BJ (cell line): ENCODE measurements around the gene FOXN3. TPM values are rescaled to one million over a fixed set of nuclear protein-coding genes. Genes with fewer than 3 reads are reported as not detected.

Experiments used
- CTCF ChIA-PET: fragments of 350-600 bp; formaldehyde crosslinking; extraction: SDS; loops from one replicate; lab custom pipeline; 2021; ENCODE audit warnings: antibody characterized with exemption, inconsistent platforms; lab: Yijun Ruan, JAX
- POLR2A ChIA-PET: fragments of 300-600 bp; sonication (Branson Sonifier 250); formaldehyde crosslinking; extraction: SDS; loops from one replicate; lab custom pipeline; 2021; ENCODE audit warnings: antibody characterized with exemption; lab: Charles Lee
- DNase-seq: peaks from one replicate; pipeline ENCODE4 v3.0.0-alpha.2; 2011; ENCODE audit warnings: low read depth
- H3K27me3 ChIP-seq: 2 replicates; pipeline ENCODE4 v1.6.0; 2011; ENCODE audit warnings: low read length; ENCODE audit not compliant: control insufficient read depth, insufficient read depth
- H3K36me3 ChIP-seq: 2 replicates; pipeline ENCODE4 v1.5.1; 2011; ENCODE audit warnings: low read length; ENCODE audit not compliant: control insufficient read depth, insufficient read depth
- H3K4me3 ChIP-seq: 2 replicates; pipeline ENCODE4 v1.5.1; 2011; ENCODE audit warnings: low read depth, mild to moderate bottlenecking, control low read depth, low read length
- polyA plus RNA-seq: library from polyadenylated mRNA; depleted of rRNA; stranded (reverse); fragments of >200 nt; gene quantifications from 2 replicates; pipeline ENCODE4 v1.2.3, GENCODE V29; 2011
- TF ChIP-seq, protein P1 (sequence below): IDR thresholded peaks from 2 replicates; pipeline ENCODE4 v1.5.1; 2011; ENCODE audit warnings: low read depth, mild to moderate bottlenecking, control low read depth, inconsistent platforms, low read length, moderate library complexity; ENCODE audit not compliant: insufficient read depth

Gene FOXN3
- polyA plus RNA-seq, 1 experiment = 30.2 TPM

DNA sequence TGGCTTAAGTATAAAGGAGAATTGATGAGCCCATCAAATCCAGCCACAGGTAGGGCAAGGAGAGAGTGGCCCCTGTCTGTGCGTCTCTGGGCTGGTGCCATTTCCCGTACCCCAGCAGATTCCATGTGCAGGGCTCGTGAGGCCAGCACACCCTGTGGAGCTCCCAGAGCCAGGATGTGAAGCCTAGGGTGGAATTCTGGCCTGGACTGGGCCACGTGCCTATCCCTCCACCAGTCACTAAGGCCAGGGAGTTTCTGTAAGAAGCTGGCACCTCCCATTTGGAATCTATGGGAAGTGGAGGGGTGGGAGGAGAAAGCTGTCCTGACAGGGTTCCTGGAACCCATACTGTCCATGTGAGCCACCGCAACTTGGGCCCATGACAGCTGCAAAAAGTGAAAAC lies 148.5 kb downstream of the FOXN3 start:
- POLR2A ChIA-PET = no interaction called here
- Histone ChIP-seq H3K36me3 (no peaks in the 10 kb centered on the region), H3K4me3 (no peak overlapping the region), H3K27me3 (no peaks in the 10 kb centered on the region)
- TF ChIP-seq, protein P1, sequence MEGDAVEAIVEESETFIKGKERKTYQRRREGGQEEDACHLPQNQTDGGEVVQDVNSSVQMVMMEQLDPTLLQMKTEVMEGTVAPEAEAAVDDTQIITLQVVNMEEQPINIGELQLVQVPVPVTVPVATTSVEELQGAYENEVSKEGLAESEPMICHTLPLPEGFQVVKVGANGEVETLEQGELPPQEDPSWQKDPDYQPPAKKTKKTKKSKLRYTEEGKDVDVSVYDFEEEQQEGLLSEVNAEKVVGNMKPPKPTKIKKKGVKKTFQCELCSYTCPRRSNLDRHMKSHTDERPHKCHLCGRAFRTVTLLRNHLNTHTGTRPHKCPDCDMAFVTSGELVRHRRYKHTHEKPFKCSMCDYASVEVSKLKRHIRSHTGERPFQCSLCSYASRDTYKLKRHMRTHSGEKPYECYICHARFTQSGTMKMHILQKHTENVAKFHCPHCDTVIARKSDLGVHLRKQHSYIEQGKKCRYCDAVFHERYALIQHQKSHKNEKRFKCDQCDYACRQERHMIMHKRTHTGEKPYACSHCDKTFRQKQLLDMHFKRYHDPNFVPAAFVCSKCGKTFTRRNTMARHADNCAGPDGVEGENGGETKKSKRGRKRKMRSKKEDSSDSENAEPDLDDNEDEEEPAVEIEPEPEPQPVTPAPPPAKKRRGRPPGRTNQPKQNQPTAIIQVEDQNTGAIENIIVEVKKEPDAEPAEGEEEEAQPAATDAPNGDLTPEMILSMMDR = no peak
- DNase-seq = no peak
- CTCF ChIA-PET = no interaction called here

DNA sequence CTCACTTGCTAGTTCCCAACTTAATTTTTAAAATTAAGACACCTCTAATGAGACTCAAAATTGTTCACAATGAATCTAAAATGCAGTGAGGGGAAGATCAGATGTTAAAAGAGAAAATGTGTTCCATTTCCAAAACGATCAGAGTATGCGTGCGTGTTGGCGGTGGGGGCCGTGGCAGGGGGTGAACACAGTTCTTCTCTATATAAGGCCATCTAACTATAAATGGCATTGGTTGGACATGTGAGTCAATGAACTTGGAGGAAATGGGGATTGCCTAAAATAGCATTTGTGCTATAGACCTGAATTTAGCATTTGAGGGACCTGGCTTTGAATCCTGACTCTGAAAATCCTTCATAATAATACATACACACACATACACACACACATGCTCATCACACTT lies 149.4 kb downstream of the FOXN3 start:
- H3K27me3 ChIP-seq = no peaks in the 10 kb centered on the region
- POLR2A ChIA-PET = no interaction called here
- no peaks in the 10 kb centered on the region for H3K36me3 ChIP-seq
- CTCF ChIA-PET = no interaction called here
- TF ChIP-seq, protein P1 = no peak
- DNase-seq = no peak
- no peak overlapping the region for H3K4me3 ChIP-seq

DNA sequence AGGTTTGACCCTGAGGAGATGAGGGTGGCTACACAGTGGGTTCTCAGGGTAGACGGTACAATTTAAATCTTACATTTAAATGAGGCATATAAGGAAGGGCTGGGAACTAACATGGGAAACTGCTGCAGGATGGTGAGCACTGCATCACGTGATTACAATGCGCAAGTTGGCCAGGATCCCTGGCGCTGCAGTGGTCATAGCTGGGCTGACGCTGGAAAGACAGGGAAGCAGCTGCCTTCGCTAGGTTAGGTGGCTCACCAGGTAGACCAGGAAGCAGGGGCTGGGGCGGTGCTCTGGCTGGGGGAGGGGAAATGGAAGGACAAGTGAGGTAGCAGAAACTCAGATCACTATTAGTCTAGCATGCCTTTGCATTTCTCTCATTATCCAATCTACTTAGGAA lies 149.9 kb downstream of the FOXN3 start:
- ChIA-PET CTCF (interaction anchor here (0.6 kb wide), 1 partner anchor 98 kb away, joined by 3 read pairs; no protein-coding TSS in a partner anchor), POLR2A (no interaction called here)
- Histone ChIP-seq H3K36me3 (no peaks in the 10 kb centered on the region), H3K27me3 (no peaks in the 10 kb centered on the region), H3K4me3 (no peak overlapping the region)
- no peak for DNase-seq
- TF ChIP-seq, protein P1 = no peak

DNA sequence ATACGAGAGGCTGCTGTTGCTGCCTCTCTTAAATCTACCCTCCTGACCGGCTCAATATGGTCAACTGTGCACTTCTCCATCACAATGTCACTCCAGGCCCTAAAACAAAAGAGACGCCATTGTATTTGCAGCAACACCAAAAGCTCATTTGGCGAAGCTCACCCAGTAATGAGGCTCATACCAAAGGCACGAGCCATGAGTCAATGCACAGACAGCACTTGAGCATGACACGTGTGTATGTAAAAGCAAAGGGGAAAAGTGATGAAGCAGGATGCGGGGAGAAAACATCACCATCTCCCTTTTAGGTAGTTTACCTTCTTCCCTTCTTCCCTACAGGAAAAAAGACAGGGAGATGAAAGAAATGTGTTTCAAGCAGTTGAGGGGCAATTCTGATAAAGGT lies 150.3 kb downstream of the FOXN3 start:
- H3K36me3 ChIP-seq = no peaks in the 10 kb centered on the region
- no peaks in the 10 kb centered on the region for H3K27me3 ChIP-seq
- ChIA-PET CTCF (interaction anchor here (0.6 to 0.8 kb wide), 2 partner anchors 10 to 98 kb away, joined by 3 read pairs; no protein-coding TSS in a partner anchor), POLR2A (no interaction called here)
- TF ChIP-seq, protein P1 = no peak
- no peak overlapping the region for H3K4me3 ChIP-seq
- DNase-seq = no peak

DNA sequence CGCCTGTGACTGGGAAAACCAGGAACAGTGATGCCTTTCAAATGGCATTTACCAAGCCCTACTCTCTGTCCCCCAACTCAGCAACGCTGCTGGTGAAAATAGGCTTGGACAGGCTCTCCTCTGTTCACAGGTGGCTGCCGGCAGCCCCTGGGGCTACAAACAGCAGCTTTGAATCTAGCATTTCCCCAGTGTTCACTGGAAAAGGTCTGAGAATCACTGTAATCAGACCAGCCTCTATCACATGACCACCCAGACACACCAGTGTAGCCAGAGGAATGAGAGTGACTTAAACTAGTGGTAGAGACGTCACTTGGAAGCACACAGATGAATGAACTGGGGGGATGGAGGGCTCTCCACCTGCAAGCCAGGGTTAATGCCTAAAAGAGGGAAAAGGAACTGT lies 151.8 kb downstream of the FOXN3 start:
- no peaks in the 10 kb centered on the region for H3K27me3 ChIP-seq
- TF ChIP-seq, protein P1 = no peak
- CTCF ChIA-PET = interaction anchor here (0.7 kb wide), 1 partner anchor 23 kb away, joined by 3 read pairs; no protein-coding TSS in a partner anchor
- no peak for DNase-seq
- H3K4me3 ChIP-seq = no peak overlapping the region
- POLR2A ChIA-PET = interaction anchor here (0.6 kb wide), 1 partner anchor 38 kb away, joined by 3 read pairs; no protein-coding TSS in a partner anchor
- no peaks in the 10 kb centered on the region for H3K36me3 ChIP-seq
